K562 (cell line): Measurements from ENCODE around the gene LDAH. TPM values are rescaled to one million over a fixed set of nuclear protein-coding genes. Genes with fewer than 3 reads are reported as not detected.
A peak's percentile ranks its signal among the peaks of the same experiment; 100 is the strongest.

ENCODE experiments used
- PHF8 ChIP-seq: fragments of 200-600 bp; sonication (generic); IDR thresholded peaks from 2 replicates; pipeline ENCODE4 v1.6.1; 2012; ENCODE audit warnings: mixed run types, mild to moderate bottlenecking, inconsistent platforms, low read length, moderate library complexity, borderline replicate concordance
- SP1 ChIP-seq: sonication (generic); formaldehyde crosslinking; IDR thresholded peaks from 2 replicates; pipeline ENCODE4 v1.8.1; 2022; ENCODE audit warnings: mild to moderate bottlenecking, missing genetic modification reagents
- polyA plus RNA-seq, 8 experiments: library from polyadenylated mRNA; depleted of rRNA in 4 of 8; stranded (reverse) in 5 of 8; unstranded in 3 of 8; fragments of >200 nt; fragmentation: Nextera tagmentation in 2 of 8; fragmentation: Illumina TruSeq in 1 of 8; extraction: Ambion mirVana in 2 of 8; extraction: Trizol in 1 of 8; gene quantifications; 2 replicates each; pipeline versions ENCODE4 v1.2.1 to v1.2.3, GENCODE V29; 2011 to 2014; ENCODE audit warnings: inconsistent platforms in 1 of 8, missing spikeins in 1 of 8
- total RNA-seq, 7 experiments: library from RNA; depleted of rRNA in 6 of 7; stranded (reverse); fragments of >200 nt in 6 of 7; fragmentation: Illumina TruSeq in 2 of 7; extraction: Trizol in 2 of 7; gene quantifications; 2 replicates each; pipeline versions ENCODE4 v1.2.1 to v1.2.3, GENCODE V29; 2011 to 2021; ENCODE audit warnings: low replicate concordance in 1 of 7
- TF ChIP-seq, protein P1 (sequence below), 2 experiments: fragments of 450-650 bp; formaldehyde crosslinking in 1 of 2; IDR thresholded peaks; 2 replicates each; pipeline versions ENCODE4 v1.4.0 to v1.6.1; 2014 to 2020; ENCODE audit warnings: mild to moderate bottlenecking in 2 of 2, borderline replicate concordance in 1 of 2, low read depth in 1 of 2
- TF ChIP-seq, protein P2 (sequence below): sonication (generic); formaldehyde crosslinking; IDR thresholded peaks from 2 replicates; pipeline ENCODE4 v1.8.0; 2022; ENCODE audit warnings: missing genetic modification reagents, mild to moderate bottlenecking, moderate library complexity, borderline replicate concordance

LDAH gene
- total and polyA plus RNA-seq, 9 of the 15 experiments (the other 6 are each of a cell fraction or from before 2014, with no cell fraction given), result 22.3 to 60.1 (median 40.0) TPM

- TF ChIP-seq, protein P1, sequence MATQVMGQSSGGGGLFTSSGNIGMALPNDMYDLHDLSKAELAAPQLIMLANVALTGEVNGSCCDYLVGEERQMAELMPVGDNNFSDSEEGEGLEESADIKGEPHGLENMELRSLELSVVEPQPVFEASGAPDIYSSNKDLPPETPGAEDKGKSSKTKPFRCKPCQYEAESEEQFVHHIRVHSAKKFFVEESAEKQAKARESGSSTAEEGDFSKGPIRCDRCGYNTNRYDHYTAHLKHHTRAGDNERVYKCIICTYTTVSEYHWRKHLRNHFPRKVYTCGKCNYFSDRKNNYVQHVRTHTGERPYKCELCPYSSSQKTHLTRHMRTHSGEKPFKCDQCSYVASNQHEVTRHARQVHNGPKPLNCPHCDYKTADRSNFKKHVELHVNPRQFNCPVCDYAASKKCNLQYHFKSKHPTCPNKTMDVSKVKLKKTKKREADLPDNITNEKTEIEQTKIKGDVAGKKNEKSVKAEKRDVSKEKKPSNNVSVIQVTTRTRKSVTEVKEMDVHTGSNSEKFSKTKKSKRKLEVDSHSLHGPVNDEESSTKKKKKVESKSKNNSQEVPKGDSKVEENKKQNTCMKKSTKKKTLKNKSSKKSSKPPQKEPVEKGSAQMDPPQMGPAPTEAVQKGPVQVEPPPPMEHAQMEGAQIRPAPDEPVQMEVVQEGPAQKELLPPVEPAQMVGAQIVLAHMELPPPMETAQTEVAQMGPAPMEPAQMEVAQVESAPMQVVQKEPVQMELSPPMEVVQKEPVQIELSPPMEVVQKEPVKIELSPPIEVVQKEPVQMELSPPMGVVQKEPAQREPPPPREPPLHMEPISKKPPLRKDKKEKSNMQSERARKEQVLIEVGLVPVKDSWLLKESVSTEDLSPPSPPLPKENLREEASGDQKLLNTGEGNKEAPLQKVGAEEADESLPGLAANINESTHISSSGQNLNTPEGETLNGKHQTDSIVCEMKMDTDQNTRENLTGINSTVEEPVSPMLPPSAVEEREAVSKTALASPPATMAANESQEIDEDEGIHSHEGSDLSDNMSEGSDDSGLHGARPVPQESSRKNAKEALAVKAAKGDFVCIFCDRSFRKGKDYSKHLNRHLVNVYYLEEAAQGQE (IDR thresholded peaks at IDR 0.05; ENCODE audit: borderline replicate concordance), result peak; percentile 67
- TF ChIP-seq, protein P1 (CRISPR knock-in tag; IDR thresholded peaks at IDR 0.05; ENCODE audit: low read depth), result no peak
- TF ChIP-seq, protein P2, sequence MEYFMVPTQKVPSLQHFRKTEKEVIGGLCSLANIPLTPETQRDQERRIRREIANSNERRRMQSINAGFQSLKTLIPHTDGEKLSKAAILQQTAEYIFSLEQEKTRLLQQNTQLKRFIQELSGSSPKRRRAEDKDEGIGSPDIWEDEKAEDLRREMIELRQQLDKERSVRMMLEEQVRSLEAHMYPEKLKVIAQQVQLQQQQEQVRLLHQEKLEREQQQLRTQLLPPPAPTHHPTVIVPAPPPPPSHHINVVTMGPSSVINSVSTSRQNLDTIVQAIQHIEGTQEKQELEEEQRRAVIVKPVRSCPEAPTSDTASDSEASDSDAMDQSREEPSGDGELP, result peak; percentile 91
- TF ChIP-seq PHF8 (no peak), SP1 (CRISPR knock-in tag) (no peak)
Measured at GRCh38 chr2:20642055-20642971, 180.6 kb downstream of the LDAH start (continued).
